T-helper 1 cell treated with Interleukin-12 subunit alpha and Interleukin-12 subunit beta and Interleukin-4 antibody, amounts not matched to agents 30 μg/mL and 1 μg/mL, for 36 hours (primary cell): ENCODE data around the gene THOC6.

Source experiments
- H3K27ac Mint-ChIP-seq: one replicate; pipeline ENCODE4 v1.8.0; 2021; ENCODE audit warnings: mild to moderate bottlenecking, mixed read lengths
- H3K27me3 Mint-ChIP-seq: one replicate; pipeline ENCODE4 v1.8.0; 2021; ENCODE audit warnings: low read depth, mixed read lengths
- H3K36me3 Mint-ChIP-seq: one replicate; pipeline ENCODE4 v1.8.0; 2021; ENCODE audit warnings: low read depth, mixed read lengths
- H3K4me1 Mint-ChIP-seq: one replicate; pipeline ENCODE4 v1.8.0; 2021; ENCODE audit warnings: low read depth, mixed read lengths
- H3K4me3 Mint-ChIP-seq: one replicate; pipeline ENCODE4 v1.8.0; 2021; ENCODE audit warnings: mild to moderate bottlenecking, moderate library complexity, mixed read lengths
- H3K9me3 Mint-ChIP-seq: one replicate; pipeline ENCODE4 v1.8.0; 2021; ENCODE audit warnings: mixed read lengths

The THOC6 gene

DNA sequence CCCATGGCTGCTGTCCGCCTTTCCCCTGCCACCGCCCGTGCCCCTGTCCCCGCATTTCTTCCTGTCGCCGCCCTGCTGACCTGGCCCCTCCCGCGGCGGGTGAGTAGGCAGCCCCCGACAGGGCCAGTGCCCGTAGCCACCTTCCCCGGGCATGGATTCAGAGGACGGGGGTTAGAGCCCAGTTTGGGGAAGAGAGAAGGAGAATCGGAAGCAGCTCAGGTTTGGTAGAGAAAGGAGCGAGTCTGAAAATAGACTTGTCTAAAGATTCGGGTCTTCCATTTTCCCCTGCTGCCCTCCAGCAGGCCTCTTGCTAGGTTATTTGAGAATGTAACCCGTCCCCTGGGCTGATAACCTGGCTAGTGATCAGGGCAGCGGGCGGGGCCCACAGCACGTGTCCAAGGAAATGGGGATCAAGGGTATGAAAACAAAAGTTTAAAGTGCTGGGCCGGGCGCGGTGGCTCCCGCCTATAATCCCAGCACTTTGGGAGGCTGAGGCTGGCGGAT is 19.0 kb upstream of the THOC6 start:
- Mint-ChIP-seq H3K27me3 (peaks cover 11% of the 10 kb centered on the region), H3K9me3 (no peaks in the 10 kb centered on the region), H3K27ac (no peak overlapping the region), H3K4me3 (peak overlapping the region; percentile 73), H3K4me1 (peaks cover 24% of the 10 kb centered on the region), H3K36me3 (no peaks in the 10 kb centered on the region)

DNA sequence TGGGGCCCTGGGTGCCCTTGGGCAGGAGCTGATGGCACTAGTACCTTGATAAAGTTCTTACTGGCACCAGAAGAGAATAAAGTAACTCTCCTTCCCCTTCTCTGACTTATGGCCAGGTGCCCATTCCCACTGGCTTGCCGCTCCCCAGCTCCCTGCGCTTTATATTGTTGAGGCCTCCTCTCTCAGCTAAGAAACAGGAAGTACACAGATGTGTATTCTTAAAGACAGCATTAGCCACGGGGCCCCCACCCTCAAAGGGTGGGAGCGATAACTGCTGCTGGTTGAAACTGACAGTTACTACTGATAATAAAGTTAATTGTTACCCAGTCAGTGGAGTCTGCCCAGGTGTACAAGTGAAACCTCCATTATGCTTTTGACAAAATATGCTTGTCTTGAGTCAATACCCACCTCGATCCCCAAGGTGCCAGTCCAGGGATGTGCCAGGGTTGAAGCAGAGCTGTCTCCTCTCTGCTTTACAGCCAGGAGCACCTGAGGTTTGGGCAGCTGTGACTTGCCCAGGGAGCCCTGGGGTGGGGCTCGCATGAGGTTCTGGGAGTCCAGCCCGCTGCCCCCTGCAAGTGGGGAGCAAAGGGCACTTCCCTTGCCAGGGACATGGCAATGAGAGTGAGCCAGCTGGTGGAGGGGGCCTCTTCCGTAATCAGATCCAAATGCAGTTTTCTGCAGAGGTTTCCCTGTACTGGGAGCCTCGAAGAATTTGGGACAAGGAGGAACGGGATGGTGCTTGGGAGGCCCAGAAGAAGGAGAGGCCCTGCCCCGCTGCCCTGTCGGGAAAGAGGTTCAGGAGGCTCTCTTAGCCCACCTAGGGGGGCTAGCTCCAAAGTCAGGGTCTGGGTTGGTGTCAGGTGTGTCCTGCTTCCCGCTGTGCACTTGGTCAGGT is 16.5 kb upstream of the THOC6 start:
- Mint-ChIP-seq H3K36me3 (no peaks in the 10 kb centered on the region), H3K27me3 (peaks cover 15% of the 10 kb centered on the region), H3K4me1 (peaks cover 24% of the 10 kb centered on the region), H3K9me3 (no peaks in the 10 kb centered on the region), H3K4me3 (peak overlapping the region; percentile 2), H3K27ac (no peak overlapping the region)

DNA sequence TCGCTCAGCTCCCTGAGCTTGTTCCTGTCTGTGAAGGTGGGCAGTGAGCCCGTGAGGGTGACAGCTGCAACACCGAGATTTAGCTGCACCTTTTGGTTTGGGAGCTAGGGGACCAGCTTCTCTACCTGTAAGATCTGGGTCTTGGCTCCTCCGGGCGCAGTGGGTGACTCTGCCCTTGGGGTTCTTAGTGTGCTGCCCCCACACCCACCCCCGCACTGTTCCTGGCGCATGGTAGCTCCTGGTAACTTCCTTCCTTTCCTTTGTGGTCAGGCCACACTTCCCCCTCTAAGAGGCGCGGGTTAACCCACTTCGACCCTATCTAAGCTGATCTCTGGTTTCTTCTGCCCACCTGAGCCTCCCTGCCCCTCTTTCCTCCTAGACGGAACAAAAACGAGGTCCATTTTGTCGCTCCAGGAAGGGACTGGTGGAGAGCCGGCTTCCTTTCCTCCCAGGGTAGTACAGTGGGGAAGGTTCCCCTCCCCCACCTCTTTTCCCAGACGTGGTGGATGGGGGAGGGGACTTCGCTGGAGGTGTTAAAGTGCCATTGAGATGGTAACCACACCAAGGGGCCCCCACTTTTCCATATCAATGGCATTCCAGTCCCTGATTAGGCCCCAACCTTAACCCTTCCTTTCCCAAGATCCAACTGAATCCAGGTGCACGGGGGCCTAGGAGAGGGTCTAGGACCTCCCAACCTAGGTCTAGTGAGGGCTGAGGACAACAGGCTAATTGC is 15.7 kb upstream of the THOC6 start:
- Mint-ChIP-seq H3K4me1 (peaks cover 23% of the 10 kb centered on the region), H3K27ac (peak overlapping the region; percentile 36), H3K27me3 (peaks cover 15% of the 10 kb centered on the region), H3K4me3 (peak overlapping the region; percentile 37), H3K36me3 (no peaks in the 10 kb centered on the region), H3K9me3 (no peaks in the 10 kb centered on the region)

DNA sequence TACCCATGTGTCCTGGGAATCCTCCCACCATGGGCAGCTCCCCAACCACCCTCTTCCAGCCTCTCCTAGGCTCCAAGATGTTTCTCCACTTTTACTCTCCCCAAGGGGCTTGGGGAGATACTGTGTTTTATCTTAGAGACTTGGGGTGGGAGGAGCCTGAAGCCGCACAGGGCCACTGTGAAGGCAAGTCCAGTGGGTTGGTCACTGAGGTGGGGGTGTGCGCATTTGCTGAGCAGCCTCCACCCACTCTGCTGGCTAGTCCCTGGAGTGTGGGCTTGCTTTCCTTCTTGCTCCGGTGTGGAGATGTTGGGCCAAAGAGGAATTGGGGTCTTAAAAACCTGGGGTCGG is 15.2 kb upstream of the THOC6 start:
- Mint-ChIP-seq H3K36me3 (no peaks in the 10 kb centered on the region), H3K27ac (no peak overlapping the region), H3K4me3 (peak overlapping the region; percentile 37), H3K9me3 (no peaks in the 10 kb centered on the region), H3K27me3 (peaks cover 15% of the 10 kb centered on the region), H3K4me1 (peaks cover 23% of the 10 kb centered on the region)

DNA sequence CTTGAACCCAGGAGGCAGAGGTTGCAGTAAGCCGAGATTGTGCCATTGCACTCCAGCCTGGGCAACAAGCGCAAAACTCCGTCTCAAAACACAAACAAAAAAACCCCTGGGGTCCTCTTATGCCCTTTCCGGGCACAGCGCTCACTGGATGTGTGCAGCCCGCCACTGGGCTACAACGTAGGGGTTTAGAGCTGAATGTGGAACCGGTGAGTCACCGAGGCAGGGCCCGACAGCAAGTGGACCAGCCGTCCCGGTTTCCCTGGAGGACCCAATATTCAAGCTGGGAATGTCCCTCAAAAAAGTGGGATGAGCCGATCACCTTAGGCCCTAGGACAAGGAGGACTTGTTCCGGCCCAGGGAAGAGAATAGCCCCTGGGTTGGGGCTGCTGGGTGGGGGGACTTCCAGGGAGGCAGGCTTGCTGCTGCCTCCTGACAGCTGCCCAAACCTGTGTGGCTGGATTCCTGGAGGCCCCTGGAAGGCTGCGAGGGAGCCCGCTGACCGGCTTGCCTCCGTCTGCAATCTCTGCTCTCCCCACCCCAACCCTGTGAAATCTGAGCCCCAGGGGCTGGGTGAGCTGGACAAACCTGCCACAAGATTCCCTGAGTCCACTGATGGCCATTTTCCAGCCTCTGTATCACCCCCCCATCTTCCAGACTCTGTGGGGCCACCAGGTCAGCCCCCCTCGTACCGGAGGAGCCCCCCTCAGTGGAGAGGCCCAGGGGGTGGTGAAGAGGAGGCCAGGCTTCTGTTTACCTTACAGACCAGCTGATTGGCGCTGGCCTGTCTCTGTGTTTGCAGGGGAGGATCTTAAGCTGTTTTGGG is 14.1 kb upstream of the THOC6 start:
- Mint-ChIP-seq H3K27me3 (peaks cover 21% of the 10 kb centered on the region), H3K27ac (no peak overlapping the region), H3K4me1 (peaks cover 22% of the 10 kb centered on the region), H3K4me3 (no peak overlapping the region), H3K9me3 (no peaks in the 10 kb centered on the region), H3K36me3 (no peaks in the 10 kb centered on the region)

GRCh38 chr16:3010510-3010909 is 13.3 kb upstream of the THOC6 start:
- Mint-ChIP-seq H3K9me3 (no peaks in the 10 kb centered on the region), H3K4me1 (peaks cover 21% of the 10 kb centered on the region), H3K27me3 (peaks cover 22% of the 10 kb centered on the region), H3K36me3 (no peaks in the 10 kb centered on the region), H3K4me3 (no peak overlapping the region), H3K27ac (no peak overlapping the region)

- H3K9me3 Mint-ChIP-seq = no peaks in the 10 kb centered on the region
- peaks cover 18% of the 10 kb centered on the region for H3K27me3 Mint-ChIP-seq
- no peaks in the 10 kb centered on the region for H3K36me3 Mint-ChIP-seq
- no peak overlapping the region for H3K27ac Mint-ChIP-seq
- peaks cover 16% of the 10 kb centered on the region for H3K4me1 Mint-ChIP-seq
- H3K4me3 Mint-ChIP-seq = no peak overlapping the region
Measured at GRCh38 chr16:3012246-3012645, 11.6 kb upstream of the THOC6 start.

DNA sequence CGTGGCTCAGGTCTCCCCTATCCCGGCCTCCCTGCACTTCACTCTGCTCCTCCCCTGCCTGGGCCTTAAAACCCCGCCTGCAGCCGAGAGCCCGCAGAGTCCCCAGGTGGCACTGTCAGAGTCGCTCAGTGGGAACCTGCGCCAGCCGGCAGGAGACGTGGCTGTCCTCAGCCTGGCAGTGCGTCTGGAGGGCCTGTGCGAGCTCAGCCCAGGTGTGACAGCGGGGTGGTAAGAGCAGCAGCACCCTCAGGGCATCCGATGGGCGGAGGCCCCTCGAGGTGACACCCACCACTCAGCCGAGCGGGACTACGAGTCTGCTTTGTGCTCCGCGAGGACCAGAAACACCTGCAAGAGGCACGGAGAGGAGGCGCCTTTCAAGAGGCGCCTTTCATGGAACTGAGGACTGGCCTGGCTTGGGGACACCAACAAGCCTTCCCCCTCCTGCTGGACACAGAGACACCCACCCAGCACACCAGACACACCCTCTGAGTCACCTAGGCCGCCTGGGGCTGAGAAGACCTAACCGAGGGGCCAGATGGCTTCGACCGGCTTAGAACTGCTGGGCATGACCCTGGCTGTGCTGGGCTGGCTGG is 10.9 kb upstream of the THOC6 start, which contains the start of gene CLDN9:
TSS of gene CLDN9 (plus strand) at position 96 of the 593 bp plus-strand sequence. CDS start at position 536, 440 bp downstream.
- peaks cover 9% of the 10 kb centered on the region for H3K4me1 Mint-ChIP-seq
- H3K27ac Mint-ChIP-seq = no peak within 1 kb of the TSS
- H3K9me3 Mint-ChIP-seq = no peaks in the 10 kb centered on the region
- H3K36me3 Mint-ChIP-seq = no peaks in the 10 kb centered on the region
- H3K4me3 Mint-ChIP-seq = no peak within 1 kb of the TSS
- peaks cover 18% of the 10 kb centered on the region for H3K27me3 Mint-ChIP-seq

GRCh38 chr16:3013491-3013951 is 10.3 kb upstream of the THOC6 start:
- no peaks in the 10 kb centered on the region for H3K36me3 Mint-ChIP-seq
- no peak overlapping the region for H3K27ac Mint-ChIP-seq
- peaks cover 7% of the 10 kb centered on the region for H3K4me1 Mint-ChIP-seq
- no peak overlapping the region for H3K4me3 Mint-ChIP-seq
- H3K27me3 Mint-ChIP-seq = peaks cover 20% of the 10 kb centered on the region
- no peaks in the 10 kb centered on the region for H3K9me3 Mint-ChIP-seq

DNA sequence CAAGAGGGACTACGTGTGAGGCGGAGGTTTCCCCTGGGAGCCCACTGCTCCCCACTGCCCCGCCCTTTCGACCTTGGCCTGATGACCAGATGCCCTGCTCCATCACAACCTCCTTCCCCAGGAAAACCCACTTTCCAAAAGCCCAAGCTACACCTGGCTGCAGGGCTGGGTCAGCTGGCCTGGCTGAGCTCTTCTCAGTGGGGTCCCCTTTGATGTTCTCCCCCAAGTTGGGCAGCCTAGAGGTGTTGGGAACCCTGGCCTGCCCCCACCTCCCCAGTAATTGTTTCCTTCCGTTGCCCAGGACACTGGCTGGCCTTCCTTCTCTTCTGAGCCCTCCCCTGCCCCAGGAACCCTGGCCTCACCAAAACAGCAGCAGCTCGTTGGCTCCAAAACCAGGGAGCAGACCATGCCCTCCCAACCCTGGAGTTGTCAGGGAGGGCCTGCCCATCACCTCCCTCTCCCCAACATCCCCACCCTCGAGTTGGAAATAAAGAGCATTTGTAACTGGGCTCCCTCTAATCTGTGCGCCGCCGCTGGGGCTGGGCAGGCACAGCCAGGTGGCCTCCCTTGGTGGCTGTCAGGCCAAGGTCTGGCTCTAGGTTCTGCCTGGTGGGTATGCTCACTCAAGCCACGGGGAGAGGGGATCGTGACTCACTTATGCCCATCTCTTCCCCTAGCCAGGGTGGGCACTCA is 9.7 kb upstream of the THOC6 start:
- Mint-ChIP-seq H3K27ac (no peak overlapping the region), H3K4me1 (peaks cover 5% of the 10 kb centered on the region), H3K9me3 (no peaks in the 10 kb centered on the region), H3K4me3 (no peak overlapping the region), H3K36me3 (no peaks in the 10 kb centered on the region), H3K27me3 (peaks cover 24% of the 10 kb centered on the region)

DNA sequence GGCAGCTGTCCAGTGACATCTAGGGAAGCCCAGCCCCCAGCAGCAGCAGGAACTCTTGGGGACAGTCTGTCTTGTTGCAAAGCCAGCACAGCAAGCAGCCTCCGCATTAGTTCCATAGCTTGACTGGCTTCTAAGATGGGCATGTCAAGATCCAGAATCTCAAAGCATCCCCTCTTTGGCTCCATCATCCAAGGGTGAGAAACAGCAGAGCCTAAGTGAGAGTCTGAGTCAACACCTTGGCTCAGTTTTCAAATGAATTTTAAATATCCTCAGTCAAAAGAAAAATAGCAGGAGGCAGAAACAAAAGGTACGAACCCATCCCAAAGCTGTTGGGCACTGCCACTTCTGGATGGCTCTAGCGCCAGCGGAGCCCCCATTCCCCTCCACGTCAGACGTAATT is 8.9 kb upstream of the THOC6 start:
- Mint-ChIP-seq H3K36me3 (no peaks in the 10 kb centered on the region), H3K4me1 (peaks cover 8% of the 10 kb centered on the region), H3K9me3 (no peaks in the 10 kb centered on the region), H3K27me3 (peaks cover 24% of the 10 kb centered on the region), H3K27ac (no peak overlapping the region), H3K4me3 (no peak overlapping the region)

DNA sequence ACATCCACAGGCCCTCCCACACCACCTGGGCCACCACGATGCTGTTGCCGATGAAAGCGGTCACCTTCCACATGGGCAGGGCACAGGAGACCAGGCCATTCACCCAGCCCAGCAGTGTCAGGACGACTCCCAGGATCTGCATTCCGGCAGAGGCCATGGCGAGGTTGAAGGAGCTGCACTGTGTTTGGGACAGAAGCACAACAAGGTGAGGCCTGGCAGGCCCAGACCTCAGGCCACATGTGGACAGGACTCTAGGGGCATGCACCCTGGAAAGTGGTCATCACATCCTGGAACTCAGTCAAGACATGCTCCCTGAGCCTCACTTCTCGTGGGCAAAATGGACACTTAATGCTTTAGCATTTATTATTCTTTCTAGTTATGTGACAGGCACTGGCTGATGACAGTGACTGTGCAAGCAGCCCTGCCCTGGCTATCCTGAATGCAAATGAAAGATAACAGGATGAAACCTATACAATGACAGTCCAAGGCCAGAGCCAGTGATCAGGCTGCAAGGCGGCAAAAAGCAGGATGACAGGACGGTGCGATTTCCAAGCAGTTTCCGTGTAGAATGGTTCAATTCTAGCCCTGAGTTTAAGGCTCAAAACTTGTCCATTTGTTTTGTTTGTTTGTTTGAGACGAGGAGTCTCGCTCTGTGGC is 7.8 kb upstream of the THOC6 start:
- H3K27ac Mint-ChIP-seq = no peak overlapping the region
- peaks cover 24% of the 10 kb centered on the region for H3K27me3 Mint-ChIP-seq
- H3K4me3 Mint-ChIP-seq = no peak overlapping the region
- no peaks in the 10 kb centered on the region for H3K9me3 Mint-ChIP-seq
- H3K36me3 Mint-ChIP-seq = no peaks in the 10 kb centered on the region
- peaks cover 11% of the 10 kb centered on the region for H3K4me1 Mint-ChIP-seq

DNA sequence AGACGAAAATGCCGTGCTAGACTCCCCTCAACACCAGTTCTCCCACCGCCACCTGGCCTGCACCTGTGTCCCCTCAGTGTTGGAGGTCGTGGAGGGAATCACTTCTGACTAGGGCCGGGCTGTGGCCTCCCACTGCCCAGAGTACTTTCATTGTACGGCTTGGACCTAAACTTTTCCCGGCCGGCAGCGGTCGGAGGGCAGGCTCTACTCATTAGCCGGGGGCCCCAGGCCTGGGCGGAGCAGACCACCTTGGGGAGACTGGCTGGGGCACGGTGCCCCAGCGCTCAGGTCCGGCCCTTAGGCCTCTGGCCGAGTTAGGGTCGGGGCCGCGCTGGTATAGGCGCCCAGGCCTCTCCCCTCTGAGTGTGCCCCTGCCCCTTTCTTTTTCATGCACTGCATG is 6.5 kb upstream of the THOC6 start:
- H3K27me3 Mint-ChIP-seq = peaks cover 20% of the 10 kb centered on the region
- H3K9me3 Mint-ChIP-seq = no peaks in the 10 kb centered on the region
- peaks cover 24% of the 10 kb centered on the region for H3K4me1 Mint-ChIP-seq
- no peak overlapping the region for H3K27ac Mint-ChIP-seq
- no peak overlapping the region for H3K4me3 Mint-ChIP-seq
- H3K36me3 Mint-ChIP-seq = no peaks in the 10 kb centered on the region
